ENCODE measurements around the gene JMY. TPM values are rescaled to one million over a fixed set of nuclear protein-coding genes. Genes with fewer than 3 reads are reported as not detected.

JMY gene
- total RNA-seq, 1 donor = 30.8 TPM

GRCh38 chr5:79297661-79298060 is 61.7 kb downstream of the JMY start:
- H2AFZ ChIP-seq (ENCODE audit: low read length) = no peak overlapping the region
- no peaks in the 10 kb centered on the region for H3K79me2 ChIP-seq (ENCODE audit: insufficient read depth, low read length)
- TF ChIP-seq, protein P1, sequence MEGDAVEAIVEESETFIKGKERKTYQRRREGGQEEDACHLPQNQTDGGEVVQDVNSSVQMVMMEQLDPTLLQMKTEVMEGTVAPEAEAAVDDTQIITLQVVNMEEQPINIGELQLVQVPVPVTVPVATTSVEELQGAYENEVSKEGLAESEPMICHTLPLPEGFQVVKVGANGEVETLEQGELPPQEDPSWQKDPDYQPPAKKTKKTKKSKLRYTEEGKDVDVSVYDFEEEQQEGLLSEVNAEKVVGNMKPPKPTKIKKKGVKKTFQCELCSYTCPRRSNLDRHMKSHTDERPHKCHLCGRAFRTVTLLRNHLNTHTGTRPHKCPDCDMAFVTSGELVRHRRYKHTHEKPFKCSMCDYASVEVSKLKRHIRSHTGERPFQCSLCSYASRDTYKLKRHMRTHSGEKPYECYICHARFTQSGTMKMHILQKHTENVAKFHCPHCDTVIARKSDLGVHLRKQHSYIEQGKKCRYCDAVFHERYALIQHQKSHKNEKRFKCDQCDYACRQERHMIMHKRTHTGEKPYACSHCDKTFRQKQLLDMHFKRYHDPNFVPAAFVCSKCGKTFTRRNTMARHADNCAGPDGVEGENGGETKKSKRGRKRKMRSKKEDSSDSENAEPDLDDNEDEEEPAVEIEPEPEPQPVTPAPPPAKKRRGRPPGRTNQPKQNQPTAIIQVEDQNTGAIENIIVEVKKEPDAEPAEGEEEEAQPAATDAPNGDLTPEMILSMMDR (IDR thresholded peaks at IDR 0.05; ENCODE audit: extremely low read depth, low read depth, low read length) = no peak
- H3K4me3 ChIP-seq (ENCODE audit: insufficient read depth, low read length) = no peak overlapping the region
- no peaks in the 10 kb centered on the region for H3K27me3 ChIP-seq (ENCODE audit: insufficient read depth, low read length)
- no peaks in the 10 kb centered on the region for H4K20me1 ChIP-seq (ENCODE audit: insufficient read depth, low read length)
- no peaks in the 10 kb centered on the region for H3K36me3 ChIP-seq (ENCODE audit: insufficient read depth, low read length)
- DNase-seq (ENCODE audit: insufficient read length, low spot score, missing footprints) = no peak
- no peak overlapping the region for H3K27ac ChIP-seq (ENCODE audit: low read depth, low read length)
- H3K9me3 ChIP-seq (ENCODE audit: low read depth, low read length) = no peaks in the 10 kb centered on the region
- no peaks in the 10 kb centered on the region for H3K4me1 ChIP-seq (ENCODE audit: insufficient read depth, low read length)
- no peak overlapping the region for H3K4me2 ChIP-seq (ENCODE audit: insufficient read depth, low read length)

- no peak overlapping the region for H3K4me3 ChIP-seq (ENCODE audit: insufficient read depth, low read length)
- no peaks in the 10 kb centered on the region for H3K36me3 ChIP-seq (ENCODE audit: insufficient read depth, low read length)
- no peaks in the 10 kb centered on the region for H3K9me3 ChIP-seq (ENCODE audit: low read depth, low read length)
- no peak overlapping the region for H3K4me2 ChIP-seq (ENCODE audit: insufficient read depth, low read length)
- no peak for DNase-seq (ENCODE audit: insufficient read length, low spot score, missing footprints)
- no peaks in the 10 kb centered on the region for H3K27me3 ChIP-seq (ENCODE audit: insufficient read depth, low read length)
- H2AFZ ChIP-seq (ENCODE audit: low read length) = no peak overlapping the region
- H3K79me2 ChIP-seq (ENCODE audit: insufficient read depth, low read length) = no peaks in the 10 kb centered on the region
- TF ChIP-seq, protein P1 (IDR thresholded peaks at IDR 0.05; ENCODE audit: extremely low read depth, low read depth, low read length) = no peak
- no peaks in the 10 kb centered on the region for H3K4me1 ChIP-seq (ENCODE audit: insufficient read depth, low read length)
- H3K27ac ChIP-seq (ENCODE audit: low read depth, low read length) = no peak overlapping the region
- no peaks in the 10 kb centered on the region for H4K20me1 ChIP-seq (ENCODE audit: insufficient read depth, low read length)
These were observed 65.2 kb downstream of the JMY start for GRCh38 chr5:79301046-79301712.

GRCh38 chr5:79302454-79302853 is 66.5 kb downstream of the JMY start:
- Histone ChIP-seq H3K27ac (ENCODE audit: low read depth, low read length) (no peak overlapping the region), H3K27me3 (ENCODE audit: insufficient read depth, low read length) (no peaks in the 10 kb centered on the region), H3K36me3 (ENCODE audit: insufficient read depth, low read length) (no peaks in the 10 kb centered on the region), H3K79me2 (ENCODE audit: insufficient read depth, low read length) (no peaks in the 10 kb centered on the region), H2AFZ (ENCODE audit: low read length) (no peak overlapping the region), H3K4me3 (ENCODE audit: insufficient read depth, low read length) (no peak overlapping the region), H3K9me3 (ENCODE audit: low read depth, low read length) (no peaks in the 10 kb centered on the region), H3K4me1 (ENCODE audit: insufficient read depth, low read length) (no peaks in the 10 kb centered on the region), H4K20me1 (ENCODE audit: insufficient read depth, low read length) (no peaks in the 10 kb centered on the region), H3K4me2 (ENCODE audit: insufficient read depth, low read length) (no peak overlapping the region)
- TF ChIP-seq, protein P1 (IDR thresholded peaks at IDR 0.05; ENCODE audit: extremely low read depth, low read depth, low read length) = no peak
- DNase-seq (ENCODE audit: insufficient read length, low spot score, missing footprints) = no peak

- H2AFZ ChIP-seq (ENCODE audit: low read length) = no peak overlapping the region
- H3K27me3 ChIP-seq (ENCODE audit: insufficient read depth, low read length) = no peaks in the 10 kb centered on the region
- no peaks in the 10 kb centered on the region for H3K4me1 ChIP-seq (ENCODE audit: insufficient read depth, low read length)
- no peak overlapping the region for H3K27ac ChIP-seq (ENCODE audit: low read depth, low read length)
- no peaks in the 10 kb centered on the region for H4K20me1 ChIP-seq (ENCODE audit: insufficient read depth, low read length)
- H3K36me3 ChIP-seq (ENCODE audit: insufficient read depth, low read length) = no peaks in the 10 kb centered on the region
- TF ChIP-seq, protein P1 (IDR thresholded peaks at IDR 0.05; ENCODE audit: extremely low read depth, low read depth, low read length) = no peak
- no peaks in the 10 kb centered on the region for H3K79me2 ChIP-seq (ENCODE audit: insufficient read depth, low read length)
- no peaks in the 10 kb centered on the region for H3K9me3 ChIP-seq (ENCODE audit: low read depth, low read length)
- no peak for DNase-seq (ENCODE audit: insufficient read length, low spot score, missing footprints)
- no peak overlapping the region for H3K4me3 ChIP-seq (ENCODE audit: insufficient read depth, low read length)
- no peak overlapping the region for H3K4me2 ChIP-seq (ENCODE audit: insufficient read depth, low read length)
These were observed 69.8 kb downstream of the JMY start for GRCh38 chr5:79305706-79306105.
